Thoracic aorta (tissue), 2 donors: ENCODE measurements around the gene BIRC5. TPM values are rescaled to one million over a fixed set of nuclear protein-coding genes. Genes with fewer than 3 reads are reported as not detected.

ENCODE experiments used
- ATAC-seq: fragments of 150-250 bp; one replicate; pipeline ENCODE4 v1.8.0; 2017; ENCODE audit warnings: low read depth; ENCODE audit not compliant: insufficient number of reproducible peaks, low FRiP score
- DNase-seq: peaks from one replicate; pipeline ENCODE4 v3.0.0-alpha.2; 2020; ENCODE audit warnings: low spot score
- H3K27ac ChIP-seq, 2 donors: fragments of 200-600 bp; sonication (generic); 1 replicate in 1 of 2; 2 replicates in 1 of 2; pipeline ENCODE4 v1.5.1; 2016; ENCODE audit warnings: mild to moderate bottlenecking in 2 of 2, moderate library complexity in 2 of 2
- H3K27me3 ChIP-seq: fragments of 200-600 bp; sonication (generic); replicated peaks from 2 replicates; pipeline ENCODE4 v1.6.0; 2016; ENCODE audit warnings: mild to moderate bottlenecking; ENCODE audit not compliant: insufficient read depth
- H3K36me3 ChIP-seq: fragments of 200-600 bp; sonication (generic); one replicate; pipeline ENCODE4 v1.5.1; 2016
- H3K4me1 ChIP-seq, 2 donors: fragments of 200-600 bp; sonication (generic); 1 replicate in 1 of 2; 2 replicates in 1 of 2; pipeline versions ENCODE4 v1.5.1 to v1.6.0; 2016; ENCODE audit warnings: low read depth in 2 of 2, mild to moderate bottlenecking in 1 of 2; ENCODE audit not compliant: control insufficient read depth in 1 of 2
- H3K4me3 ChIP-seq: fragments of 200-600 bp; sonication (generic); 2 replicates; pipeline ENCODE4 v1.5.1; 2016; ENCODE audit warnings: mild to moderate bottlenecking
- H3K9me3 ChIP-seq: fragments of 200-600 bp; sonication (generic); 2 replicates; pipeline ENCODE4 v1.5.1; 2016
- CTCF ChIP-seq: fragments of 200-600 bp; sonication (generic); IDR thresholded peaks from one replicate; pipeline ENCODE4 v1.5.1; 2019; ENCODE audit warnings: antibody characterized with exemption
- total RNA-seq, 2 donors: library from RNA; depleted of rRNA; stranded (reverse); fragments of >200 nt; gene quantifications; one replicate each; pipeline versions ENCODE4 v1.1.0 to v1.2.3, GENCODE V29; 2016

Gene BIRC5
- total RNA-seq, 2 donors from 2014 or later: 0.14 to 4.2 TPM

DNA sequence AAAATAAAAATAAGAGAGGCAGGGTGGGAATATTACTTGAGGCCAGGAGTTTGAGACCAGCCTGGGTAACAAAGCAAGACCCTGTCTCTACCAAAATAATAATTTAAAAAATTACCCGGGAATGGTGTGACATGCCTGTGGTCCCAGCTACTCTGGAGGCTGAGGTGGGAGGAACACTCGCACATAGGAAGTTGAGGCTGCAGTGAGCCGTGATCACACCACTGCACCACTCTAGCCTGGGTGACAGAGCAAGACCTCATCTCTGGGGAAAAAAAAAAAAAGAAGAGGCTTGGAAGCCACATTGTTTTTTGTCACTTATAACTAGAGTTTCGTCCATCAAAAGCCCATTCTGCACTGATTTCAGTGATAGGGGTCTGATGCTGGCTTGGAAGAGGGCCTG, 14.1 kb downstream of the BIRC5 start:
- H3K9me3 ChIP-seq: no peaks in the 10 kb centered on the region
- no peak overlapping the region for H3K27ac ChIP-seq
- no peaks in the 10 kb centered on the region for H3K36me3 ChIP-seq
- DNase-seq (no peak), ATAC-seq (no peak)
- H3K4me1 ChIP-seq: no peaks in the 10 kb centered on the region
- peaks cover 3% of the 10 kb centered on the region for H3K27me3 ChIP-seq
- no peak overlapping the region for H3K4me3 ChIP-seq
- TF ChIP-seq CTCF: no peak

GRCh38 chr17:78230252-78230962, 16.4 kb downstream of the BIRC5 start:
- Histone ChIP-seq H3K27me3 (peaks cover 3% of the 10 kb centered on the region), H3K9me3 (no peaks in the 10 kb centered on the region), H3K4me3 (no peak overlapping the region), H3K36me3 (no peaks in the 10 kb centered on the region), H3K4me1 (no peaks in the 10 kb centered on the region), H3K27ac (no peak overlapping the region)
- ATAC-seq (no peak), DNase-seq (no peak)
- no peak for TF ChIP-seq CTCF

GRCh38 chr17:78230996-78231935, 17.2 kb downstream of the BIRC5 start, which contains the start of gene TMEM235:
TSS of gene TMEM235 (plus strand) at chr17:78231631. CDS start at chr17:78232024, 393 bp downstream.
- H3K27me3 ChIP-seq: peaks cover 3% of the 10 kb centered on the region
- no peak for TF ChIP-seq CTCF
- ATAC-seq (no peak), DNase-seq (no peak)
- H3K9me3 ChIP-seq: no peaks in the 10 kb centered on the region
- no peak within 1 kb of the TSS for H3K4me3 ChIP-seq
- no peaks in the 10 kb centered on the region for H3K4me1 ChIP-seq
- no peak within 1 kb of the TSS for H3K27ac ChIP-seq
- no peaks in the 10 kb centered on the region for H3K36me3 ChIP-seq

- ATAC-seq: no peak
- Histone ChIP-seq H3K9me3 (no peaks in the 10 kb centered on the region), H3K27me3 (peaks cover 3% of the 10 kb centered on the region), H3K4me1 (no peaks in the 10 kb centered on the region), H3K4me3 (no peak overlapping the region), H3K27ac (no peak overlapping the region), H3K36me3 (no peaks in the 10 kb centered on the region)
- no peak for DNase-seq
- no peak for TF ChIP-seq CTCF
Measured at GRCh38 chr17:78231991-78232858, 18.2 kb downstream of the BIRC5 start.

- Histone ChIP-seq H3K9me3 (no peaks in the 10 kb centered on the region), H3K4me3 (no peak overlapping the region), H3K27ac (no peak overlapping the region), H3K4me1 (no peaks in the 10 kb centered on the region), H3K27me3 (peaks cover 3% of the 10 kb centered on the region), H3K36me3 (no peaks in the 10 kb centered on the region)
- no peak for TF ChIP-seq CTCF
- ATAC-seq (no peak), DNase-seq (no peak)
Measured at GRCh38 chr17:78232859-78233173, 18.8 kb downstream of the BIRC5 start.
